Dedifferentiated amniotic fluid mesenchymal stem cell (primary cell): Measurements from ENCODE around the gene RYR1.
"Not testable (repeated sequence)": the region's sequence is repeated elsewhere in the genome, so short reads cannot be mapped to it uniquely, and the experiment has no call there.

Experiments used
- DNase-seq: peaks from one replicate; pipeline ENCODE4 v3.0.0-alpha.2; 2016; ENCODE audit errors: extremely low spot score

RYR1 gene

DNA sequence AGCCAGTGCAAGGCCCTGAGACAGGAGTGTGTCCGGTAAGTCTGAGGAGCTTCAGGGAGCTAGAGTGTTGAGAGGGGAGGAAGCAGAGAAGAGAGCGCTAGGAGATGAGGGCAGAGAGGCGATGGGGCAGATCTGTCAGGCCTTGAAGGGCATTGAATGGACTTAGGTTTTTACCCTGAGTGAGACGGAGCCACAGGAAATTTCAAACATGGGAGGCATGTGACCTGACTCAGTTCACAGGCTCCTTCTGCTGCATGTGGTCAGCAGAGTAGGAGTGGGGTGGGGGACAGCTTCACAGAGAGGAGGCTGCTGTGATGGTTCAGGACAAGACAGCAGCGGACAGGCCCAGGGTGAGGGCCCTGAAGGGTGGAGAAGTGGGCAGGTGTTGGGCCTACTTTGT lies 33.1 kb upstream of the RYR1 start:
- DNase-seq: no peak

DNA sequence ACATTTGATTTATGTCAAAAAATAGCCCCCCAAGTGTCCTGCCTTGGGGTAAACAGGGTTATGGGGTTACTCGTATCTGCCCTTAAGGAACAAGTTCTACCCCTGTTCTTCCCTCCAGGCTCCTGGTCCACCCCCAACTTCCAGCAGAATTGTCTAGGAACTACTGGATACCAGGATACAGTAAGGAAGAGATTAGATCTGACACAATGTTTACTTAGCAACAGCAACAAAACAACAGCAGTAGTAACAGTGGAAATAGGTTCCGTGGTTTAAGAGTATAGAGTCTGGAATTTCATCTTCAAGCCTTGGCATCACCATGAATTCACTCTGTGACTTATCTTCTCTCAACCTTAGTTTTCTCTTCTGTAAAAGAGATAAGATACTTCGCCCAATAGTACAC lies 32.3 kb upstream of the RYR1 start:
- DNase-seq: no peak

DNA sequence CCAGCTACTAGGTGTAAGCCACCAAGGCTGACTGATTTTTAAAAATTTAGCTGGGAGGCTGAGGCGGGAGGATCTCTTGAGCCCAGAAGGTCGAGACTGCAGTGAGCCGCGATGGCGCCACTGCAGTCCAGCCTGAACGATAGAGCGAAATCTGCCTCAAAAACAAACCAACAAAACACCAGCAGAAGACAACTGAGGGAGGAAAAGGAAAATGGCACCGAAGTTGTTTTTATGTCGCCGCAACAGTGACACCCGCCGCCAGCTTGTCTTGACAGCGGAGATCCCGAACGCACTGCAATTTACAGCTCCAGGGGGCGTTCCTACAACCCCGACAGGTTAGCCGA lies 30.9 kb upstream of the RYR1 start:
- no peak for DNase-seq

DNA sequence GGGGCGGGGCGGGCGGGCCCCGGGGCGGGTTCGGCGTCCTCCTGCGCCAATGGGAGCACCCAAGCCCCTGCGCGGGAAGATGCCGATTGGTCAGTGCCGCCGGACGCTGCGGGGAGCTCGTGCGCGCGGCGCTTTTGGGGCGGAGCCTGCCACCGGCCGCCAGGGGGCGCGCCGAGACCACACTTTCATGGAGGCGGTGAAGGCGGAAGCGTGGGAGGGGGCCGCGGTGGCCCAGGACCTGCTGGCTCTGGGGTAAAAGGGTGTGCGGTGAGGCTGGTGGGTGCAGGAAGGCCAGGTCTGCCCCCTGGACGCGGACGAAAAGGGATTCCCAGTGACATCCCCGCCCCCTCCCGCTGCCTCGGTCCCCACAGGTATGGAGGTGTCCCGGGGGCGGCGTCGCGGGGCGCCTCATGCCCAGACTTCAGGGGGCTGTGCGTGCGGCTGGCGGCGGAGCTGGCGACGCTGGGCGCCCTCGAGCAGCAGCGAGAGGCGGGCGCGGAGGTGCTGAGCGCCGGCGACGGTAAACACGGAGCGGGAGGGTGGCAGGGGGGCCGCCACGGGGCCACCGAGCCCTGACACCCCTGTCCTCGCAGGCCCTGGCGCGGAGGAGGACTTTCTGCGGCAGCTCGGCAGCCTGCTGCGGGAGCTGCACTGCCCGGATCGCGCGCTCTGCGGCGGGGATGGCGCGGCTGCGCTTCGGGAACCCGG lies 30.4 kb upstream of the RYR1 start, which contains the start of gene FAM98C:
Gene FAM98C, plus strand, starts transcription at position 127 of the 708 bp plus-strand sequence. Its CDS starts 61 bp downstream, at position 188.
- peak; percentile 94 for DNase-seq

DNA sequence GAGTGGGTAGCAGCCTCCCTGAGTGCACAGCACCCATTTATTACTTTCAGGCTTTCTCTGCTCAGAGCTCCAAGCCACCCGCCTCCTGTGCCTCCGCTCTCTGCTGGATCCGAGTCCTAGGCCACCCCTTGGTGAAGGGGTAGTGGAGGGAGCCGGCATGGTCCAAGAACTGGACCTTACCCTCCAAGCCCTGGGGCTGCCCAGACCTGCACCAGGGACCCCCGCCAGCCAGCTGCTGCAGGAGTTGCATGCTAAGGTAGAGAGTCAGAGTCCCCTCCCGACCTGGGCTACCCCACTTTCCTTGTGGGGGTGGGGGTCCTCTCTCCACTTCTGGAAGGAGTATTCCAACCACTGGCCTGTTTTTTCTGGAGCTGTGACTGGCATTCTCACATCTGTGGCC lies 28.6 kb upstream of the RYR1 start:
- DNase-seq: no peak

DNA sequence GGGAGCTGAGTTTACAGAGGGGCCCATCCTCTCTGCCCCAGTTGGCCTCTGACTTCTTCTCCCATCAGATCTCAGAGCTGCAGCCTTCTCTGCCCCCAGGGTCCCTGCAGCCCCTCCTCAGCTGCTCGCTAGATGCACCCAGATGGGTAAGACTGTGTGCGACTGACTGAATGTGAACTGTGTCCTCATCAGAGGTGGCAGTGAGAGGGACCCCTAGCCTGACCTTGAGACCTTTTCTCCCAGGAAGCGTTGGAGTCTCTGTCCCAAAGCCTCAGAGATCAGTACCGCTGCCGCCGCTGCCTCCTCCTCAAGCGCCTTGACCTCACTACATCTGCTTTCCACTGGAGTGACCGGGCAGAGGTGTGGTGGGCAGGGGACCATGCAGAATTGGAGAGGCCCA lies 28.2 kb upstream of the RYR1 start:
- no peak for DNase-seq

DNA sequence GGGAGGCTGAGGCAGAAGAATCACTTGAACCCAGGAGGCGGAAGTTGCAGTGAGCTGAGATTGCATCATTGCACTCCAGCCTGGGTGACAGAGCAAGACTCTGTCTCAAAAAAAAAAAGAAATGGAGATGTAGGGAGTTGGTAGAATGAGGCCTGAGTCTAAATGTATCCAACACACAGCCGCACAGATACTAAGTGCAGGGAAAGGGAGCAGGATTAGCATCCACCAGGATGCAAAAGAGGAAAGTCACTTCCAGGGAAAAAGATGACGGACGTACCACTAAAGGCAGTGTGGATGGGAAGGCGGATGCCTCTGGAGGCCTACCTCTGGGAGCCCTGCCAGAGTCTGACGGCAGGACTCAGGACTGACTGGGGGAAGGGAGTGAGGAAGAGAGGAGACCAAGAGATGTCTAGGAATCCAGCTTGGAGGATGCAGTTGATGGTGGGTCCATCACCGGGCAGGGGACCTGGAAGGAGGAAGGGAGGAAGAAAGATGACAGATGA lies 23.8 kb upstream of the RYR1 start:
- DNase-seq: no peak

DNA sequence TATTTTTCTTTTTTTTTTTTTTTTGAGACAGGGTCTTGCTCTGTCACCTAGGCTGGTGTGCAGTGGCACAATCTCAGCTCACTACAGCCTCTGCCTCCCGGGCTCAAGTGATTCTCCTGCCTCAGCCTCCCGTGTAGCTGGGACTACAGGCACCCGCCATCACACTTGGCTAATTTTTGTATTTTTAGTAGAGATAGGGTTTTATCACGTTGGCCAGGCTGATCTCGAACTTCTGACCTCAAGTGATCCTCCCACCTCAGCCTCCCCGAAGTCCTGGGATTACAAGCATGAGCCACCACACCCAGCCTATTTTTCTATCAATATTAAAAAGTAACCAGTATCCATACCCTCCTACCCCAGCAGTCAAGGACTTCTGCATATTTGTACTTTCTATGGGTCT lies 23.1 kb upstream of the RYR1 start:
- DNase-seq: not testable (repeated sequence)

DNA sequence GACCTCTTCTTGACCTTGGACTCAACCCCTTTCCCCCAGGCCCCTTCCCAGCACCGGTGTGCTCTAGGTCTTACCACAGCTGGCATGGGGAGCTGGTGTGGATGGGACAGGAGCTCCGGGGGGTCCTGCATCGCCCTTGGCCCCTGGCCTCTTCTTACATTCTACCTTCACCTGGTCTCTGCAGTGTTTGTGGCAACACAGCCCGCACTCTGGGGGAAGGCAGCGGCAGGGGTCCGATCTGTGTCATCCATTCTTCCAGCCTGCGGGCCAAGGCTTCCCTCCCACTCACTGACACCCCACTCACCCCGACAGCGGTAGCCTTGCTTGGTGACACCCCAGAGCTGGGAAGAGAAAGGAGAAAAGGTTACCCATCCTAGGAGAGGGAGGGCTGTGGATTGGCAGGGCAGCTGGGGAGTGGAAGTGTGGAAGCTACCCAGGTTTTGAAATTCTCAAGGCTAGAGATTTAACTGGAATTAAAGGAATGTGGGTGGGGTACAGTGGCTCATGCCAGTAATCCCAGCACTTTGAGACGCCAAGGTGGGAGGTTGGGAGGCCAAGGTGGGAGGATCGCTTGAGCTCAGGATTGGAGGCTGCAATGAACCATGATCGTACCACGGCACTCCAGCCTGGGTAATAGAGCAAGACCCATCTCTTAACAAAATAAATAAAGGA lies 22.3 kb upstream of the RYR1 start:
- no peak for DNase-seq

DNA sequence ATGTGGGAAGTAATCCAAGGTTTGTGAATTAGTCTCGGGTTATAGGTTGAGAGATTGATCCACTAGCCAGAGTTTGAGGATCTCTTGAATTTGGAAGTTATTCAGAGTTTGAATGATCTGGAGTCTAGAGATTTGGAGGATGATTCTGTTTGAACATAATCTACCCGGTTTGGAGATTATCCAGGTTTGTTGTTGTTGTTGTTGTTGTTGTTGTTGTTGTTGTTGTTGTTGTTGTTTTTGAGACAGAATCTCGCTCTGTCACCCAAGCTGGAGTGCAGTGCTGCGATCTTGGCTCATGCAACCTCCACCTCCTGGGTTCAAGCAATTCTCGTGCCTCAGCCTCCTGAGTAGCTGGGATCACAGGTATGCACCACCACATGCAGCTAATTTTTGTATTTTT lies 21.6 kb upstream of the RYR1 start:
- not testable (repeated sequence) for DNase-seq

DNA sequence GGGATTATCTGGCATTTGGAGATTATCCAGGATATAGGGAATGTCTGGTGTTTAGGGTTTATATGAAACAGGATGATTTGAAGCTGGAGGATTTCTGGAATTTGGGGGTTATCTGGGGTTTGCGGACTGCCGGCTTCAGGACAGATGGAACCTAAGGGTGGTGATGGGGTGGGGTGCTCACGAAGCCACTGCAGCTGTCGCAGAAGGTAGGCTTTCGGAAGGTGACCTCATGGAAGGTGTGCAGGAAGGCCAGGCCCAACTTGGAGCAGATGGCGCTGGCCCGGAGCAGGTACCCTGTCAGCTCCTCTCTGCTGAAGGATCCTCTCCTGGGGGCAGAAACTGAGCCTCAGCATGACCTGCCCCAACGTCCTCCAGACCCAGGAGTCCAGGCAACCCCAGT lies 21.0 kb upstream of the RYR1 start:
- DNase-seq: no peak

DNA sequence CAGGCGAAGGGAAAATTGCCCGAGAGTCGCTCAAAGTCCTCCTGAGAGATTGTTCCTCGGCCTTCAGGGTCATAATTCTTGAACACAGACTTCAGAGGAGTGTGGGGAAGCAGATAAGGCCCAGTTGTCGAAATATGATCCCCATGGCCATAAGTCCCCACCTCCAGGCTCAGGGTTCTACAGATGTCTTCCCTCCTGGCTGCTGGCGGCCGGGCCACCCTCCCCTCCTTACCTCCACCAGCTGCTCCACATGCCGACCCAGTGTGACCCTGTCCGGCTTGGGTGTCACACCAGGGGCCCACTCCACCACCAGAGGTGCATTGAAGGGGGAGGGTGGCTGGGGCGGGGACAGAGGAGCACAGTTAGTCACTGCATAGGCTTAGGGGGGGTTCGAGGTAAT lies 20.5 kb upstream of the RYR1 start:
- no peak for DNase-seq

DNA sequence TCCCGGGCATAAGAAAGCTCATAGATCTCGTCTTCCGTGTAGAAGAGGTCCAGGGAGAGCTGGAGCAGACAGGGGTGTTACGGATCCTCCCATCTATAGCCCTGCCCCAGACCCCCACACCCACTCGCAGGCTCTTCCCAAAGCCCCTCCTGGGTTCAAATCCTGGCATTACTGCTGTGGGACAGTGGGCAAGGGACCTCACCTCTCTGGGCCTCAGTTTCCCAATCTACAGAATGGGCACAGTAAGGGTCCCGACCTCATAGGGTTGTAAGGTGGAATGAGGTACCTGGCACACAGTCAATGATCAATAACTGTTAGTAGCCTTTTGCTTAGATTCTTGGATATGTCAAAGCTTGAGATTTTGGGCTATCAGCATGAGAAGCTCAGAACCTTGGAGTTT lies 20.1 kb upstream of the RYR1 start:
- no peak for DNase-seq

DNA sequence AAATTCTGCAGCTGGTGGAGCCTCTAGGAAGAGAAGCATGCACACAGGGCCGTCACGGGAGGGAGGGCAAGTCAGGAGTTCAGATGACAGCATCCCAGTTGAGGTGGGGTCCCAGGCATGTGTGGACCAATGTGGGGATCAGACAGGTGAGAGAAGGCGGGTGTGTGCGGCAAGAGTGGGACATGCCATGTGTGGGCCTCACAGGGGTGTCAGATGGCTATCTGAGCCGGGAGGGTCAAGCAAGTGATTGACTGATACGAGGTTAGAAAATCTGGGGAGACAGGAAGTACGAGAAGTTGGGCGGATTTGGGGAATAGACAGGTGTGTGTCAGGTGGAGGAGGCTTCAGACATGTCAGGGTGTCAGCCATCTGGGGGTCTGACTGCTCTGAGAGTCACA lies 16.3 kb upstream of the RYR1 start:
- no peak for DNase-seq

DNA sequence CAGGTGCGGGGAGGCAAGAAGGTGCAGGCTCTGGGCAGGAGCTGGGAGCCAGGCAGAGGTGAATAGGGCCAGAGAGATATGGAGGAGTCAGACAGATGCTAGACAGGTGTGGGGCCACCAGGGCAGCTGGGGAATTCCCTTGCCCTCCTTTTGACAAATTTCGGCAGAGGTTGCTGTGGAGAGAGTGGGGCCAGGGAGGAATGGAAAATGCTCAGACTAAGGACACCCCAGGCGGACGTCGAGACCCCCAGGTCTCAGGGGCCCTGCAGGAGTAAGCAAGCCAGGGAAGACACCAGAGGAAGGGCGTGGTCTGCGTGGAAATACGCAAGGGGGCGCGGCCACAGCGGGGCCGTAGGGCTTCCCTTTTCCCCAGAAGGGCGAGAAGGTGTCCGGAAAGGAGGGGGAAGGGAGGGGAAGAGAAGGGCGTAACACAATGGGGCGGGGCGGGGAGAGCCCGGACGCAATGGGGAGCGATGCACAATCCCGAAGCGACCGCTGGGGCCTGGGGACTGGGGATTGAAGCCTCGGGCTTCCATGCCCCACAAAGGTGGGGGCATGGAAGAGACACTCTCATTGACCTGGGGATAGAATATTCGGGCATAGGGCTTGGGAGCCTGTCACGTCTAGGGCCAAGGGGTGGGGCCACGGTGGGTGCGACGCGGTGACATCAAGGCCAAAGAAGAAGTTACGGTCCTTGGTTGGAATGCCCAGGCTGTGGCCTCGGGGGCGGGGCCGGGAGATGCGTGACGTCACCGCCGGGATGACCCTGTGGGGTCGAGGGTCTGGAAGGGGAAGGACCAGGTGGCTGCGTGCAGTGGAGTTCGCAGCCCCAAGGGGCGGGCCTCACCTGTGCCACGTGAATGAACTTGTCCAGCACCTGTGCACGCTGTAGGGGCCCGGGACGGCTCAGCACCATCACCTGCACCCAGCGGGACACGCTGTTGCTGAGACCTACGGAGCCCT lies 15.7 kb upstream of the RYR1 start:
- no peak for DNase-seq

DNA sequence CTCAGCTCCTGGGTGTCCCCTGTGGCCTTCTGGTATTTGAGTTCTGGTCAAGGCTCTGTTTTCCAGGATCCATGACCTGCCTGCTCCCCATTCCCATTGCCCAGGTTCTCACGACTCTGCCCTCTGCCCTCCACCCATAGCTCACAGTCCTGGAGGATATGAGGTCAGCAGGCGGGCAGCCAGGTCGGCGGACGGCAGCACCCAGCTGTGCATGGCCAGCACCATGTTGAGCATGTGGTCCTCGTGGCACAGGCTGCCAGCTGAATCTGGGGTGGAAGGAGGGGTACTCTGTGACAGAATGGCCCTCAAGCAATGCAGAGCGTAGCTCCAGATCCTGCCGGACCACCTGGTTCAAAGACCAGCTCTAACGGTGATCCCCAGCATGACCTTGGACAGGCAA lies 12.6 kb upstream of the RYR1 start:
- no peak for DNase-seq

DNA sequence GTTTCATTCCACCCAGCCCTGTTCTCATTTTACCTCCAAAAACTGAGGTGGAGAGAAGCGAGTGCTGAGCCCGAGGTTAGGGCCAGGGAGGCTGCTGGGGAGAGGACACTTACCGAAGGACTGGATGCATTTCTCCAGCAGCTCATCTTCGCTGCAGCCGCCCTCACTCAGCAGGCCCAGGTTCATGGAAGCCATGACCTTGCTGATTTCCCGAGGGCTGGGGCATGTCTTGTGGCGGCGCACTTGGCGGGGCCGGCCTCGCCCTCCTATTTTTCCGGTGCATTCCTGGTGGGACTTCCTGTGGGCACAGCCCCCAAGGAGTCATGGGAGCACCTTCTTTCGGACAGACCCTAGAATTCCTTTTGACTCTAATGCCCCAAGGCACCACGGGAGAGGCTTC lies 11.6 kb upstream of the RYR1 start:
- DNase-seq: no peak

DNA sequence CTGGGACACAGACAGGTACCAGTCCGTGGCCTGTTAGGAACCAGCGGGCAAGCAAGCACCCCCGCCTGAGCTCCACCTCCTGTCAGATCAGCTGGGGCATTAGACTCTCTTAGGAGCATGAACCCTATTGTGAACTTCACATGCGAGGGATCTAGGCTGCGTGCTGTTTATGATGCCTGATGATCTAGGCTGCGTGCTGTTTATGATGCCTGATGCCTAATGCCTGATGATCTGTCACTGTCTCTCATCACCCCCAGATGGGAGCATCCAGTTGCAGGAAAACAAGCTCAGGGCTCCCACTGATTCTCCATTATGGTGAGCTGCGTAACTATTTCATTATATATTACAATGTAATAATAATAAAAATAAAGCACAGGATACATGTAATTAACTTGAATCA lies 11.1 kb upstream of the RYR1 start:
- DNase-seq: no peak

DNA sequence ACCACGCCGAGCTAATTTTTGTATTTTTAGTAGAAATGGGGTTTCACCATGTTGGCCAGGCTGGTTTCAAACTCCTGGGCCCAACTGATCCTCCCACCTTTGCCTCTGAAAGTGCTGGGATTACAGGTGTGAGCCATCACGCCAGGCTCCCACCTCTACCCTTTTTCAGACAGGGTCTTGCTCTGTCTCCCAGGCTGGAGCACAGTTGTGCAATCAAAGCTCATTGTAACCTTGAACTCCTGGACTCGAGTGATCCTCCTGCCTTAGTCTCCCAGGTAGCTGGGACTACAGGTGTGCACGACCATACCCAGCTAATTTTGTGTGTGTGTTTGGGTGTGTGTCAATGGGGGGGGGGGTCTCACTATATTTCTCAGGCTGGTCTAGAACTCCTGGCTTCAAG lies 9.2 kb upstream of the RYR1 start:
- no peak for DNase-seq

DNA sequence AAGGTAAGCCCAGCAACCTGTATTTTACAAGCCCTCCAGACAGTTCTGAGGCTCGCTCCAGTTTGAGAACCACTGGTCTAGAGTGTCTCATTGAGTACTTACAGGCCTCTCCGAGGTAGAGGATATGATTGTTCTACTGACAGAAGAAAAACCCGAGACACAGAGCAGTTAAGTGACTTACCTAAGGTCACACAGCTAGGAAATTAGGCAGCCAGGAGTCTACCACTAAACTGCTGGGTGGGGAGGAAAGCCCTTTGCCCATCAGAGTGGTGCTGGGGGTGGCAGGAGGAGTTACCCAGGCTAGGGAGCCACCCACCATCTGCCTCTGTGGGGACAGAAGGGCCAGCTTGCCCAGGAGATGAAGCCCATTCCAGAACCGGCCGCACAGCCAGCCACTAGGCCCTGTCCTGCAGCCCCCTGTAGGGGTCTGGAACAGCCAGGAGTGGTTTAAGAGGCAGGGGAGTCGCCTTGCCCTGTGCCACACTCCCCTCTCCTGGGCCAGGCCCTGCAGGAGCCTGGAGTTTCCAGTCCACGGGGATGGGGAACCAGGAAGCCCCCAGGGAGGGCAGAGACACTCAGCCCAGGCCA lies 8.2 kb upstream of the RYR1 start:
- DNase-seq: no peak

DNA sequence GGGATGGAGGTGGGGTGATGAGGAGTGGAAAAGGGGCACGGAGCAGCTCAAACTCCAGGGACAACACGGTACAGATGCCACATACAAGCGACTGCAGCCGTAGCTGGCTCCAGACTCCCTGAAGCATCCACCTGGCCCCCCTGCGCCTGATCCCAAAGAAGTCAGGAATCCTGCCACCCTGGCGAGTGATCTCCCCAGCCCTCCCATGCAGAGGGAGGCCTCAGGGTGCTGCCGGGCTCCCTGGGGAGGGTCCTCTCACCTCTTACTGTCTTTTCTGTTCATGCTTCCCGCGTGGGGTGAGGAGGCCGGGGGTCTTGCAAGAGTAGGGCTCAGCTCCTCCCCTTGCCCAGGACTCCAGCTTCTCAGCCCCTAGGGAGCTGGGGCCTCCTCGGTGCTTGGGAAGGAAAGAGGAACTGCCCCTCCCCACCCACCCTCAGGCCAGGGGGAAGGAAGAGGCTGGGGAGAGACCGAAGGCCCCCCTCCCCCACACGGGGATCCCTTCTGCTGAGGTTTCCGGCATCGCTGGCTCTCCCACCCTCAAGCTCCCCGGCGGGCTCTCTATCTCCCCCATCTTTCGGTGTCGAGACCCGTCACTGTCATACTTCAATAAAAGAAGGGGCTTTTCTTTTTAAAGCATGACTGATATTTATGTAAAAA lies 7.6 kb upstream of the RYR1 start, which contains the start of gene RASGRP4:
Gene RASGRP4, minus strand, starts transcription at position 410 of the 657 bp plus-strand sequence. Its CDS starts 128 bp downstream, at position 282.
- DNase-seq: no peak
